DMS 273 (cell line): ENCODE results near the gene IFIT1.
"Not testable (repeated sequence)": the region's sequence is repeated elsewhere in the genome, so short reads cannot be mapped to it uniquely, and the experiment has no call there.

Source experiments
- DNase-seq: peaks from one replicate; lab custom pipeline; 2025; ENCODE audit not compliant: unreplicated experiment; lab: John Stamatoyannopoulos, UW

Gene IFIT1

DNA sequence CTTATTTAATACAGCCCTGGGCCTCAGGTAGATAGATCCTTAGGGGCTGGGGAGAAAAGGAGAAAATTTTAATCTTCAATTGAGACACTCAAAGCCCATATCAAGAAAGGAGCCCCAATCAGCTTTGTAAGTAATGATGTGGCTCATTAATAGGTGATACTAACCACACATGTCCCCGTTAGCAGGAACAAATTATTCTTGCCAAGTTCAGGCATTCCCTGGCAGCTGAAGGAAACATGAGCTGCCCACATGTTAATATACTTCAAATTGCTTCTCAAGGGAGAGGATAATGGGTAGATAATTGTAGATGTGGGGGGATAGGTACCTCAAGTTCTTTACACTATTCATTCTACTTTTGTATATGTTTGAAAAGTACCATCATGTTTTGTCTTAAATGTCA lies 36.5 kb downstream of the IFIT1 start:
- peak; percentile 51 for DNase-seq

DNA sequence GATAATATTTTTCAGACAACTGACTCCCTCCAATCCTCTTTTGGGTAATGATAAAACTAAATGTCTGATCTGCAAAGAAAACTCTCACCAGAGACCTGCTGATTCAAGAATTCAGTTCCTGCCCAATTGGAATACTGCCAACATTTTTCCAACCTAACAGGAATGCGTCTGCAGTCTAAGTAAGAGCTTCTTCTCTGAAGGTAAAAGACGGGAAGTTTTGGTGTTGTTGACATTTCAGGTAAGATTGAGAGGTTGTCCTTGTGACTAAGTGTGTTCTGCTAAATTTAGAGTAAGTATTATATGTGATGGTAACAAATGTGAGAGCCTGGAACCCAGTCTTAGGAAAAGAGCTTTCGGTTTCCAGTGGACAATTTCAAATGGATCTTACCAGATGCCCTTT lies 39.6 kb downstream of the IFIT1 start:
- peak; percentile 5 for DNase-seq

DNA sequence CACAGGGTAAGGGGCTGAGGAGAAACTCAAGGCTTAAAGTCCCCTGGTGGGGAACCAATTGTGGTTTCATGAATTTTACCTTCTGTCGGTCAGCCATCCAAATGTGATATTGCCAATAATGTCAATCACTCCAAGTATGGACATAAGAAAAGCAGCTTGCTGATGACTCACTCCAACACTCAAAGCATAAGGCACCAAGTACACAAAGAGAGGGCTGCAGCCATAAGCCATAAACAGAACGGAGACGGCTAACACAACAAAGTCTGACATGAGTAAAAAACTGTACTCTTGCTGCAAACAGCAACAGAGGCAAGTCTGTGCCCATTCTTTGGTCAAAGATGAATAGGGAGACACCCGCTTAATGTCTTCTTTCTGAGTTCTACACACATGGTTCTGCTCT lies 46.1 kb downstream of the IFIT1 start:
- DNase-seq, result no peak

DNA sequence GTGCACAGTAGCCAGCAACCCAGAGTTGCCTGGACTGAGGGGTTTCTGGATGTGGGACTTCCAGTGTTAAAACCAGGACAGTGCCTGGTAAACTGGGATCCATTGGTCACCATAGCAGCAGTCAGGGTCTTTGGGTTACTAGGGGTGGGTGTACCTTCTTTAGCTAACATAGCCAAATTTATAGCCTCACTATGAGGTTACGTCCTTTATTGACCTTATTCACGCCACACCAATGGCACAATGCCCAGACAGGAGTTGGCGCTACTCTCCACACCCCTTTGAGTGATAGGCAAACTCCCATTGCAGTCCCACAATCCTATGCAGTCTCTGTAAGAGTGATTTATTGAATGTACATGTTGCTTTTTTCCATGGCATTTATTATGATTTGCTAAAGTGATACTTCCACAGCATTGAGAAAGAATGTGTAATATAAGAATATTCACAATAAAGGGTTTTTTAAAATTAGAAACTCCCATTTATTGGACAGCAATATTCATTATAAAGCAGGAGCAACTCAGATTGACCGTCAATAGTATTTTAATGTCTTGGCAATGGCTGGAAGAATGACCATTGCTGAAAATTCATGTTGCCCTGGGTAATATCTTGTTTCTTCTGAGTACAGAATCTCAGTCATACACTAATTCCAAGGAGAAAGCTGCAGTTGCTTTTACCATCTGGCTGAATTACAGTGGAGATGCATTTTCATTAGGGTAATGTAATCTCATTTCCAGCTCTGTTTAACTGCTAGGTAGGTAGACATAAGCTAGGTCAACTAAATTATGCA lies 48.0 kb downstream of the IFIT1 start:
- DNase-seq, result peak; percentile 21

DNA sequence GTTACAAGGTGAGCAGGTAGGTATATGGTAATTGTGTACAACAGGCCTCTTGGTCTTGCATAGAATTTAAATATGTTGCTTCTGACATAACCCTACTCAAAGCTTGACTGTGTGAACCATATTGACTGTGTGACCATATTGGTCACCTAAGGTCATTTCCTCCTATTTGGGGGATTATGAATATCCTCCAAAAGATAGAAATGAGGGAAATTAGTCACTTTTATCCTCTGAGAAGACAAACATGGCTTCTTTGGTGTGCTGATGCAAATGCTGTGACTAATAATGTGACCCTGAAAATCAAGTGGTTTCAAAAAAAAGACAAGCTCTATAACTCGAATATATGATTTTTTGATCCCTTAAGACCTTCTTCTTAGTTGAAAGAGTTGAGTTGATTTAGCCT lies 49.9 kb downstream of the IFIT1 start:
- no peak for DNase-seq

DNA sequence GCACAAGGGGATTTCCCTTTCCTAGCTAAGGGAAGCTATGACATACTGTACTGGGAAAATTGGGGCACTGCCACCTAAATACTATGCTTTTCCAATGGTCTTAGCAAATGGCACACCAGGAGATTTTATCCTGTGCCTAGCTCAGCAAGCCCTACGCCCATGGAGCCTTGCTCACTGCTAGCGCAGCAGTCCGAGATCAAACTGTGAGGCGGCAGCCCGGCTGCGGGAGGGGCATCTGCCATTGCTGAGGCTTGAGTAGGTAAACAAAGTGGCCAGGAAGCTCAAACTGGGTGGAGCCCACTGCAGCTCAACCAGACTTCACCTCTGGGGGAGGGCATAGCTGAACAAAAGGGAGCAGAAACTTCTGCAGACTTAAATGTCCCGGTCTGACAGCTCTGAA lies 52.4 kb downstream of the IFIT1 start:
- not testable (repeated sequence) for DNase-seq

DNA sequence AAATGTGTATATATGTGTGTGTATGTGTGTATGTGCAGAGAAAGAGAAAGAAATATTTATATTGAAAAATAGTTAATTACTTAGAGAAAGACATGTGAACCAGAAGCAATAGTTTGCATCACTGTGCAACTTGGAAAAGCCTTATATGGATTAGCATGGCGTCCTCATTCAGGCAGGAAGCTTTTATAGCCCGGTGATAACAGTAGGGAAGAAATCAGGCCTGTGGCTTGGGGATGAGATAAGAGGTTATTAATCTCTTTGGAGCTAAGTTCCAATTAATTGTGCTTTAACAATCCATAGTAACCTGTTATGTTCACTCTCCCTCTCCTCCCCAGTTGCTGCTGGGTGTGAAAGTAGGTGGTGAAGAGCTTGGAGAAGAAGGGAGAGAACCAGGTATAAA lies 58.5 kb downstream of the IFIT1 start:
- DNase-seq, result no peak

DNA sequence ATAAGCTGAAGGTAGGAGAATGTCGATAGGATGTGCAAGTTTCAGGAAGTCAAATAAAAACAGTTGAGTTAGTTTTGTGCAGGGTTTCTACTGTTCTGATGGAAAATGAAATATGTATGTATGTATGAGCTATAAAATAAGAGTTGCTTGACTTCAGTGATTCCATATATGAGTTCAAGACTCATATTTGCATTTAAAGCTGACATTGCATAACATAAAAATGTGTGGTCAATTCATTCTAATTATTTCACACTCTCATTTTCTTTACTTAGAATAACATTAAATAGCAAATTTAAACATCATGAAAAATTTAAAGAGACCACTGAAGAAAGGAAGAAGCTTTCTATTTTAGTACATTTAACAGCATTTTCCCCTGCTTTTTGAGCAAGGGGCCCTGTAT lies 59.8 kb downstream of the IFIT1 start:
- no peak for DNase-seq

DNA sequence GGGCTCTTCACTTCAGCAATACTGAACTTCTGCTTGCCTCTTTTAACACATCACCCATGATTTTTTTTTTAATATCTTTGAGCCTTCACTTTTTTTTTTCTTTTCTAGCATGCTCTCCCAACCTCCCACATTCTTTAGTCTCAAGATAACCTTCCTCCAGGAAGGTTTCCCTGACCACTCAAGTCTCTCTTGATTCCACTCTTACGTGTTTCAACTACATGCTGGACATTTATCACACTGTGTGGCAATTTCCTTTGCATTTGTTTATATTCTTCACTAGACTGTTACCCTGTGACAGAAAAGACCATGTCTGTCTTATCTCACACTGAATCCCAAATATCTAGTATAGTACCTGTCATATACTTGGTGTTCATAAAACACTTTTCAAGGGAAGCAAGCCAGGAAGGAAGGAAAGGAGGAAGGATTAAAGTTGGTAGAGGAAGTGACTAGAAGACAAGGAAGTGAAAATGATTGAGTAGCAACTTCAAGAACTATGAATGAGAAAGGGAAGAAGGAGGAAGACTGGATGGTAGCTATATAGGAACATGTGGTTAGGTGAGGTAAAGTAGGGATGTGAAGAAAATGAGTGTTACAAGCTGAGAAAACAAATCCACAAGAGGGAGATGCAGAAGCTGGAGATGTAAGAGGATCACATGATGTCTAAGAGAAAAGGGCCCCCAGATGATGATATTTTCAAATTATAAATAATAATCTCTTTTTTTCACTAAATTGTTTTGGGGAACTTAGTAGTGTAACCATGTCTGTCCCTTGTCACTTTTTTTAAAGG lies 62.3 kb downstream of the IFIT1 start:
- no peak for DNase-seq
